Activated CD4-positive, alpha-beta memory T cell treated with anti-CD3 and anti-CD28 coated beads for 36 hours (primary cell): Measurements from ENCODE around the gene PLA1A. TPM values are rescaled to one million over a fixed set of nuclear protein-coding genes. Genes with fewer than 3 reads are reported as not detected.

Experiments used
- CTCF ChIA-PET: fragments of 350-600 bp; sonication (Branson Sonifier 250); formaldehyde crosslinking; loops from one replicate; lab custom pipeline; 2021; ENCODE audit warnings: antibody characterized with exemption, inconsistent platforms; lab: Charles Lee
- POLR2A ChIA-PET: fragments of 350-600 bp; sonication (Branson Sonifier 250); formaldehyde crosslinking; loops from one replicate; lab custom pipeline; 2021; ENCODE audit warnings: antibody characterized with exemption; lab: Charles Lee
- DNase-seq: peaks from one replicate; pipeline ENCODE4 v3.0.0-alpha.2; 2020
- H3K27ac Mint-ChIP-seq: one replicate; pipeline ENCODE4 v1.8.0; 2021; ENCODE audit warnings: mixed read lengths
- H3K27me3 Mint-ChIP-seq: one replicate; pipeline ENCODE4 v1.8.0; 2021; ENCODE audit warnings: mixed read lengths
- H3K36me3 Mint-ChIP-seq: one replicate; pipeline ENCODE4 v1.8.0; 2021; ENCODE audit warnings: mixed read lengths
- H3K4me1 Mint-ChIP-seq: one replicate; pipeline ENCODE4 v1.8.0; 2021; ENCODE audit warnings: low read depth, mixed read lengths
- H3K4me3 Mint-ChIP-seq: one replicate; pipeline ENCODE4 v1.8.0; 2021; ENCODE audit warnings: mild to moderate bottlenecking, mixed read lengths
- H3K9me3 Mint-ChIP-seq: one replicate; pipeline ENCODE4 v1.8.0; 2021; ENCODE audit warnings: mixed read lengths
- intact Hi-C: fragments of 100-400 bp; cut with micrococcal nuclease; formaldehyde crosslinking; loops from one replicate; pipeline ENCODE4 v1.15.1; 2023
- total RNA-seq, 2 experiments: library from RNA; stranded (reverse); gene quantifications; one replicate each; pipeline ENCODE4 v1.2.3, GENCODE V29; 2021

PLA1A gene
- total RNA-seq, 2 experiments from 2014 or later: 0.31 to 0.34 TPM

- Mint-ChIP-seq H3K4me3 (no peak overlapping the region), H3K4me1 (peaks cover 57% of the 10 kb centered on the region), H3K27me3 (no peaks in the 10 kb centered on the region), H3K36me3 (peaks cover 25% of the 10 kb centered on the region), H3K27ac (no peak overlapping the region), H3K9me3 (peaks cover 4% of the 10 kb centered on the region)
- POLR2A ChIA-PET: no interaction called here
- CTCF ChIA-PET: no interaction called here
- no peak for DNase-seq
- intact Hi-C loops: no loop called here
Observed at GRCh38 chr3:119641416-119641815, 43.7 kb downstream of the PLA1A start.

DNA sequence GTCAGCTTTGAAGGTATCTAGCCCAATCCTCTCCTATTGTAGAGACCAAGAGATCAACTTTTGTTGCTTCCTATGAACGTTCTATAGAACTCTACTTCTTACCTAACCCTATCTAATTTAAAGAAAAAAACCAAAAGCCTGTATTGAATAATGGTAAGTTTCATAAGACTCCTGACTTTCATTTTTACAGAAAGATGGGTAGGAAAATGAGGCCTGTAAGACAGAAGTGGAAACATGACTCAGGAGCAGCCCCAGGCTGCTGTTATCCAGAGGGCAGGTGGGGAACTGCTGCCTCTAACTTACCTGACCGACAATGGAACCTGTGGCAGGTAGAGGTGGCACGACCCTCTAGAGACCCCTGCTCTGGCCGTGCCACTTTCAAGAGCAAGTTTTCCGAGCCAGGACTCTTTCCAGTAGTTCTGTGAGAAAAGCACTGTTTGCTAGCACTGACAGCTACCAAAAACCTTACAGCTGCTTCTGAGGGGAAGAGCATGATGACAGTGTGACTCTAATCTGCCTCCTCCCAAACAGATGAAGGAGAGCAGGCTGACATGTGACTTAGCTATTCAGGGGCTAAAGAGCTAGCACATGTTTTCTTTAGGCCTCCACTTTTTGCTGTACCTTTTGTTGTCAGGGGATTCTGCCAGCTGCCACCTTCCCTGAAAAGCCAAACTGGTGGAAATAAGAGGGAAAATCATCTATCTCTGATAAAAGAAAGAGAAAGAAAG, 45.2 kb downstream of the PLA1A start:
- ChIA-PET POLR2A (interaction anchor here (1.5 to 1.7 kb wide), 3 partner anchors 34 to 320 kb away, joined by 4 to 6 read pairs (median 4); partner anchors contain the start of gene TMEM39A), CTCF (interaction anchor here (1.1 to 1.6 kb wide), 3 partner anchors 41 to 402 kb away, joined by 3 to 6 read pairs (median 4); partner anchors contain the start of gene B4GALT4)
- H3K27ac Mint-ChIP-seq: peak overlapping the region; percentile 46
- H3K4me3 Mint-ChIP-seq: no peak overlapping the region
- H3K36me3 Mint-ChIP-seq: peaks cover 29% of the 10 kb centered on the region
- H3K4me1 Mint-ChIP-seq: peaks cover 49% of the 10 kb centered on the region
- H3K9me3 Mint-ChIP-seq: peaks cover 4% of the 10 kb centered on the region
- no peaks in the 10 kb centered on the region for H3K27me3 Mint-ChIP-seq
- intact Hi-C loops: loop anchor here (1.0 kb wide), 1 partner anchor 45 kb away; no protein-coding TSS in a partner anchor
- DNase-seq: peak; percentile 44

- CTCF ChIA-PET: interaction anchor here (1.4 to 1.6 kb wide), 2 partner anchors 43 to 403 kb away, joined by 4 to 6 read pairs; partner anchors contain the start of gene B4GALT4
- POLR2A ChIA-PET: interaction anchor here (1.5 to 1.7 kb wide), 3 partner anchors 33 to 321 kb away, joined by 4 to 6 read pairs (median 4); partner anchors contain the start of gene TMEM39A
- no peak overlapping the region for H3K4me3 Mint-ChIP-seq
- peaks cover 43% of the 10 kb centered on the region for H3K4me1 Mint-ChIP-seq
- peak overlapping the region; percentile 46 for H3K27ac Mint-ChIP-seq
- no peak for DNase-seq
- peaks cover 4% of the 10 kb centered on the region for H3K9me3 Mint-ChIP-seq
- intact Hi-C loops: loop anchor here (1.0 kb wide), 1 partner anchor 45 kb away; no protein-coding TSS in a partner anchor
- H3K27me3 Mint-ChIP-seq: no peaks in the 10 kb centered on the region
- peaks cover 34% of the 10 kb centered on the region for H3K36me3 Mint-ChIP-seq
Observed at GRCh38 chr3:119643528-119643927, 45.8 kb downstream of the PLA1A start.

GRCh38 chr3:119644481-119644880, 46.8 kb downstream of the PLA1A start:
- H3K27me3 Mint-ChIP-seq: no peaks in the 10 kb centered on the region
- no peak overlapping the region for H3K4me3 Mint-ChIP-seq
- peaks cover 34% of the 10 kb centered on the region for H3K4me1 Mint-ChIP-seq
- no peak overlapping the region for H3K27ac Mint-ChIP-seq
- peaks cover 31% of the 10 kb centered on the region for H3K36me3 Mint-ChIP-seq
- ChIA-PET CTCF (interaction anchor here (1.4 kb wide), 1 partner anchor 44 kb away, joined by 6 read pairs; no protein-coding TSS in a partner anchor), POLR2A (interaction anchor here (1.6 kb wide), 1 partner anchor 322 kb away, joined by 4 read pairs; no protein-coding TSS in a partner anchor)
- DNase-seq: no peak
- intact Hi-C loops: no loop called here
- peaks cover 4% of the 10 kb centered on the region for H3K9me3 Mint-ChIP-seq

DNA sequence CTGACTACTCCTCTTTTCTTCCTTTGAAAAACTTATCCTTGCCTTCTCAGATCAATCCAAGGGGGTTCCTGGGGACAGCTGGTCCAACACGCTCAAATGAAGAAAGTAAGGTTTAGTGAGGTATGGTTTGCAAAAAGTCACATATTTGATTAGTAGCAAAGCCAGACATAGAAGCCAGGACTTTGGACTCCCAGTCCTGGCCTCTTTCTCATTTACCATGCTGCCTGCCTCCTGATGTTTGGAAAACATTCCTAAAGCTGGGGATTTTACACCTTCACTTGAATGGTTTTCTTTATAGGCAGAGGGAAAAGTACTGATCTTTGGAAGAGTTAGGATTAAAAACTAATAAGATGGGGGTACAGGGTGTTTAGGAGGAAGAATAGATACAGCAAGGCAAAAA, 48.1 kb downstream of the PLA1A start:
- Mint-ChIP-seq H3K4me3 (no peak overlapping the region), H3K4me1 (peaks cover 25% of the 10 kb centered on the region), H3K9me3 (peaks cover 4% of the 10 kb centered on the region), H3K27me3 (no peaks in the 10 kb centered on the region), H3K27ac (no peak overlapping the region), H3K36me3 (peaks cover 24% of the 10 kb centered on the region)
- no peak for DNase-seq
- POLR2A ChIA-PET: no interaction called here
- CTCF ChIA-PET: no interaction called here
- intact Hi-C loops: no loop called here

DNA sequence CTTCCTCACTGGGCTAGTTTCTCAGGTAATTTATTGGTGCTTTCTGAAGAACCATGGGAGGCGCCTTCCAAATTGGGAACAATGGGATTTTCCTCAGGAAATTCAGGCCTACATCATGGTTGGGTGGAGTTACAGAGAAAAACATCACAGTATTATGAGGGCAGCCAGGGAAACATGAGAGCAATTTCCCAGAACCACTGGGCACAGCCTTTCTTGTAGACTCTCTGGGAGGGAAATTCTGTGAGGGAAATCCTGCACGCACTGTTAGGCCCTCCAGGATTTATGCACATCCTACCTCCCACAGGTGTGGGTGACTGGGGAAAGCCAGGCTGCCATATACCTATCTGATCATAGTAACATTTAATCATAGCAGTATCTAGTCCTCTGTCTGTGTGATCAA, 49.5 kb downstream of the PLA1A start:
- intact Hi-C loops: no loop called here
- no peak for DNase-seq
- no peak overlapping the region for H3K27ac Mint-ChIP-seq
- peaks cover 15% of the 10 kb centered on the region for H3K36me3 Mint-ChIP-seq
- ChIA-PET CTCF (no interaction called here), POLR2A (no interaction called here)
- no peaks in the 10 kb centered on the region for H3K9me3 Mint-ChIP-seq
- H3K27me3 Mint-ChIP-seq: no peaks in the 10 kb centered on the region
- H3K4me3 Mint-ChIP-seq: no peak overlapping the region
- peaks cover 19% of the 10 kb centered on the region for H3K4me1 Mint-ChIP-seq

GRCh38 chr3:119647843-119648575, 50.3 kb downstream of the PLA1A start:
- peaks cover 13% of the 10 kb centered on the region for H3K36me3 Mint-ChIP-seq
- H3K27me3 Mint-ChIP-seq: no peaks in the 10 kb centered on the region
- CTCF ChIA-PET: no interaction called here
- no peak overlapping the region for H3K27ac Mint-ChIP-seq
- POLR2A ChIA-PET: no interaction called here
- H3K4me3 Mint-ChIP-seq: no peak overlapping the region
- H3K9me3 Mint-ChIP-seq: no peaks in the 10 kb centered on the region
- H3K4me1 Mint-ChIP-seq: peaks cover 11% of the 10 kb centered on the region
- no peak for DNase-seq
- intact Hi-C loops: no loop called here

GRCh38 chr3:119649761-119650160, 52.1 kb downstream of the PLA1A start:
- H3K36me3 Mint-ChIP-seq: peaks cover 13% of the 10 kb centered on the region
- H3K27ac Mint-ChIP-seq: no peak overlapping the region
- POLR2A ChIA-PET: interaction anchor here (0.6 to 1.0 kb wide), 2 partner anchors 27 to 356 kb away, joined by 3 read pairs; no protein-coding TSS in a partner anchor

GRCh38 chr3:119652306-119653033, 54.8 kb downstream of the PLA1A start:
- Mint-ChIP-seq H3K4me1 (no peaks in the 10 kb centered on the region), H3K9me3 (no peaks in the 10 kb centered on the region), H3K27ac (no peak overlapping the region), H3K36me3 (peaks cover 13% of the 10 kb centered on the region), H3K27me3 (no peaks in the 10 kb centered on the region), H3K4me3 (no peak overlapping the region)
- DNase-seq: no peak
- ChIA-PET POLR2A (no interaction called here), CTCF (no interaction called here)
- intact Hi-C loops: no loop called here

More at GRCh38 chr3:119649761-119650160, 52.1 kb downstream of the PLA1A start:
- no peak for DNase-seq
- intact Hi-C loops: no loop called here
- Mint-ChIP-seq H3K9me3 (no peaks in the 10 kb centered on the region), H3K27me3 (no peaks in the 10 kb centered on the region), H3K4me3 (no peak overlapping the region), H3K4me1 (no peaks in the 10 kb centered on the region)
- CTCF ChIA-PET: no interaction called here

DNA sequence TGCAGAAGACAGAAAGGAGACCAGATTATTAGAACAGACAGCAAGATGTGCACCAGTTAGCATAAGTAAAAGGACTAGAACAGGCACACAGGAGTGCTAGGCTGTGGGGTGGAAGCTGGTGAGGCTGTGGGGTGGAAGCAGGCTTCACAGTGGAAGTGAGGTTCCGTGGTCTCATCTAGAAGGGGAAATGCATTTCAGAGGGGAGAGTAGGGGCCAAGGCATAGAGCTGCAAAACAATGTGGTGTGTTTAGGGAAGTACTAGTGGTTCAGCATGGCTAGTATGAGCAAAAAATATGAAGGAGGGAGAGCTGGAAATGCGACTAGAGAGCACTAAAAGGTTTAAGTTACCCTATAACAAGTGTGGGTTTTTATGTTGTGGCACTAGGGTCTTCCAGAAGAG, 56.2 kb downstream of the PLA1A start:
- Mint-ChIP-seq H3K27ac (no peak overlapping the region), H3K27me3 (no peaks in the 10 kb centered on the region), H3K4me1 (no peaks in the 10 kb centered on the region), H3K9me3 (no peaks in the 10 kb centered on the region), H3K4me3 (no peak overlapping the region), H3K36me3 (peaks cover 5% of the 10 kb centered on the region)
- POLR2A ChIA-PET: no interaction called here
- DNase-seq: no peak
- intact Hi-C loops: no loop called here
- CTCF ChIA-PET: no interaction called here

DNA sequence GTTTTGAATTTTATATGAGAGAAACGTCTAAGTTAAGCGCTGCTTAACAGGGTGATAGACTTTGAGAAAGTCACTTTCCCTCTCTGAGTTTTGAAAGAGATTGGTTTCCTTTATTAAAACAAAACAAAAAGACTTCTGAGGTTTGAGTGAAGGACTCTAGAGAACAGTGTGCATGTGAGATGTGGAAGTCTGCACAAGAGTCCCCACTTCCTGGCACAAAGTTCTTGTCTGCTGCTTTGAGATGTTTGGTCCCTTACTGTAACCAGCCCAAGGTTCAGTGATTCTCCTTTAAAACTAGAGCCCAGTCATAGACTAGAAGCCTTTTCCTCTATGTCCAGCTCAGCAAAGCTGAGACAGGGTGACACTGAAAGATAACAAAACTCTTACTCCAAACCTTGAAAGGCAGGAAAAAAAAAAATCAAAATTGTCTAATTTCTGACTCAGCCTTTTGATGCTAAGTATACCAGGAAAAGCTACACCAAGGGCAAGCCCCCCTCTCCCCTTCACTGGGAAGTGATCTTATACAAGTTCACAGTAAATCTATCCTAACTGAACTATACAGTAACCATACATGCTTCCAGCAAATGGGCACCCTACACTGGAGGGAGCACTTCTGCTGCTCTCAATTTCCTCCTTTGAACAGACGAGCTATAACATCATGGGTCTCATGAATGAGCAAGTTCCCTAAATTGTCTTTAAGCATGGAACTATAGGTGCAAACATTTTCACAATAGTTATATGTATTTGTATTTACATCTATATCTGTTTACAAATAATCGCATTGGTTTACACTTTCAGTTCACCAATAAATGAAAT, 60.4 kb downstream of the PLA1A start:
- no peaks in the 10 kb centered on the region for H3K4me1 Mint-ChIP-seq
- CTCF ChIA-PET: interaction anchor here (0.6 to 1.0 kb wide), 2 partner anchors 15 to 50 kb away, joined by 3 read pairs; no protein-coding TSS in a partner anchor
- intact Hi-C loops: no loop called here
- no peak for DNase-seq
- POLR2A ChIA-PET: no interaction called here
- no peaks in the 10 kb centered on the region for H3K9me3 Mint-ChIP-seq
- H3K36me3 Mint-ChIP-seq: peaks cover 10% of the 10 kb centered on the region
- no peaks in the 10 kb centered on the region for H3K27me3 Mint-ChIP-seq
- H3K27ac Mint-ChIP-seq: no peak overlapping the region
- H3K4me3 Mint-ChIP-seq: no peak overlapping the region
